LNCaP clone FGC (cell line): ENCODE data around the gene TMEM179.

Source experiments
- DNase-seq: peaks from one replicate; pipeline ENCODE4 v3.0.0-alpha.2; 2011; ENCODE audit warnings: low read depth
- H3K4me3 ChIP-seq: 2 replicates; pipeline ENCODE4 v1.5.1; 2011; ENCODE audit warnings: mild to moderate bottlenecking, low read depth, low read length, control low read depth
- CTCF ChIP-seq: IDR thresholded peaks from 2 replicates; pipeline ENCODE4 v1.5.1; 2012; ENCODE audit warnings: mild to moderate bottlenecking; ENCODE audit not compliant: control insufficient read depth, insufficient read depth; ENCODE audit errors: extremely low read depth

The TMEM179 gene

GRCh38 chr14:104568620-104569019 is 36.0 kb downstream of the TMEM179 start:
- H3K4me3 ChIP-seq, result no peak overlapping the region
- DNase-seq, result no peak
- no peak for TF ChIP-seq CTCF

- no peak overlapping the region for H3K4me3 ChIP-seq
- no peak for DNase-seq
- TF ChIP-seq CTCF, result no peak
Observed at GRCh38 chr14:104567957-104568225, 36.7 kb downstream of the TMEM179 start.

- TF ChIP-seq CTCF, result no peak
- H3K4me3 ChIP-seq, result no peak overlapping the region
- no peak for DNase-seq
Observed at GRCh38 chr14:104567141-104567956, 37.2 kb downstream of the TMEM179 start.

GRCh38 chr14:104564744-104565679 is 39.6 kb downstream of the TMEM179 start:
- no peak for TF ChIP-seq CTCF
- no peak for DNase-seq
- H3K4me3 ChIP-seq, result no peak overlapping the region

- no peak overlapping the region for H3K4me3 ChIP-seq
- peak; percentile 95 for TF ChIP-seq CTCF
- DNase-seq, result no peak
Observed at GRCh38 chr14:104563742-104564615, 40.6 kb downstream of the TMEM179 start.

- DNase-seq, result no peak
- no peak overlapping the region for H3K4me3 ChIP-seq
- TF ChIP-seq CTCF, result no peak
Observed at GRCh38 chr14:104563191-104563741, 41.3 kb downstream of the TMEM179 start.
